Glomerular endothelial cell (primary cell): ENCODE data around the gene PIK3R5. TPM values are rescaled to one million over a fixed set of nuclear protein-coding genes. Genes with fewer than 3 reads are reported as not detected.
"Not testable (repeated sequence)": the region's sequence is repeated elsewhere in the genome, so short reads cannot be mapped to it uniquely, and the experiment has no call there.

ENCODE experiments used
- DNase-seq: peaks from one replicate; pipeline ENCODE4 v3.0.0-alpha.2; 2011; ENCODE audit warnings: low read depth, low spot score; ENCODE audit errors: extremely low read depth
- total RNA-seq: library from RNA; depleted of rRNA; stranded (reverse); fragments of >200 nt; gene quantifications from 2 replicates; pipeline ENCODE4 v1.2.3, GENCODE V29; 2015

Gene PIK3R5
- total RNA-seq, 1 donor from 2014 or later, result not detected

- DNase-seq, result not testable (repeated sequence)
Measured at GRCh38 chr17:8988263-8988935, 22.9 kb upstream of the PIK3R5 start.

GRCh38 chr17:8986295-8986694 lies 20.8 kb upstream of the PIK3R5 start:
- DNase-seq, result no peak

GRCh38 chr17:8985054-8985701 lies 19.7 kb upstream of the PIK3R5 start:
- DNase-seq, result no peak

GRCh38 chr17:8984225-8984624 lies 18.7 kb upstream of the PIK3R5 start:
- not testable (repeated sequence) for DNase-seq

GRCh38 chr17:8981443-8981842 lies 15.9 kb upstream of the PIK3R5 start:
- no peak for DNase-seq

GRCh38 chr17:8979715-8980114 lies 14.2 kb upstream of the PIK3R5 start:
- no peak for DNase-seq

GRCh38 chr17:8976638-8977037 lies 11.1 kb upstream of the PIK3R5 start:
- no peak for DNase-seq

GRCh38 chr17:8975091-8975725 lies 9.7 kb upstream of the PIK3R5 start:
- no peak for DNase-seq

- DNase-seq, result no peak
Measured at GRCh38 chr17:8969901-8970300, 4.4 kb upstream of the PIK3R5 start.

- no peak for DNase-seq
Measured at GRCh38 chr17:8968503-8968902, 3.0 kb upstream of the PIK3R5 start.

- DNase-seq, result no peak
Measured at GRCh38 chr17:8967861-8968260, 2.4 kb upstream of the PIK3R5 start.

GRCh38 chr17:8966926-8967325 lies 1.4 kb upstream of the PIK3R5 start:
- DNase-seq, result no peak

- DNase-seq, result no peak
Measured at GRCh38 chr17:8964801-8965393, 610 bp downstream of the PIK3R5 start.

- DNase-seq, result no peak
Measured at GRCh38 chr17:8963647-8964258, 1.8 kb downstream of the PIK3R5 start.

- DNase-seq, result no peak
Measured at GRCh38 chr17:8963014-8963413, 2.5 kb downstream of the PIK3R5 start.

- DNase-seq, result no peak
Measured at GRCh38 chr17:8961829-8962228, 3.7 kb downstream of the PIK3R5 start.

- DNase-seq, result no peak
Measured at GRCh38 chr17:8960325-8961140, 5.0 kb downstream of the PIK3R5 start.

- DNase-seq, result no peak
Measured at GRCh38 chr17:8959312-8959918, 6.1 kb downstream of the PIK3R5 start.

- no peak for DNase-seq
Measured at GRCh38 chr17:8957721-8958120, 7.8 kb downstream of the PIK3R5 start.

GRCh38 chr17:8956465-8956902 lies 9.0 kb downstream of the PIK3R5 start:
- DNase-seq, result no peak
